ENCODE data around the gene ADPRHL1.
"Not testable (repeated sequence)": the region's sequence is repeated elsewhere in the genome, so short reads cannot be mapped to it uniquely, and the experiment has no call there.

ADPRHL1 gene

GRCh38 chr13:113371061-113371460 is 82.2 kb downstream of the ADPRHL1 start:
- no peak for DNase-seq (ENCODE audit: low spot score)

- peak; percentile 29 for DNase-seq (ENCODE audit: low spot score)
These were observed 83.4 kb downstream of the ADPRHL1 start for GRCh38 chr13:113369881-113370280.

- DNase-seq (ENCODE audit: low spot score), result peak; percentile 39
These were observed 84.1 kb downstream of the ADPRHL1 start for GRCh38 chr13:113369189-113369588.

GRCh38 chr13:113368353-113368752 is 84.9 kb downstream of the ADPRHL1 start:
- DNase-seq (ENCODE audit: low spot score), result not testable (repeated sequence)

GRCh38 chr13:113367771-113368170 is 85.5 kb downstream of the ADPRHL1 start:
- peak; percentile 40 for DNase-seq (ENCODE audit: low spot score)

GRCh38 chr13:113367020-113367560 is 86.2 kb downstream of the ADPRHL1 start:
- peak; percentile 44 for DNase-seq (ENCODE audit: low spot score)

DNA sequence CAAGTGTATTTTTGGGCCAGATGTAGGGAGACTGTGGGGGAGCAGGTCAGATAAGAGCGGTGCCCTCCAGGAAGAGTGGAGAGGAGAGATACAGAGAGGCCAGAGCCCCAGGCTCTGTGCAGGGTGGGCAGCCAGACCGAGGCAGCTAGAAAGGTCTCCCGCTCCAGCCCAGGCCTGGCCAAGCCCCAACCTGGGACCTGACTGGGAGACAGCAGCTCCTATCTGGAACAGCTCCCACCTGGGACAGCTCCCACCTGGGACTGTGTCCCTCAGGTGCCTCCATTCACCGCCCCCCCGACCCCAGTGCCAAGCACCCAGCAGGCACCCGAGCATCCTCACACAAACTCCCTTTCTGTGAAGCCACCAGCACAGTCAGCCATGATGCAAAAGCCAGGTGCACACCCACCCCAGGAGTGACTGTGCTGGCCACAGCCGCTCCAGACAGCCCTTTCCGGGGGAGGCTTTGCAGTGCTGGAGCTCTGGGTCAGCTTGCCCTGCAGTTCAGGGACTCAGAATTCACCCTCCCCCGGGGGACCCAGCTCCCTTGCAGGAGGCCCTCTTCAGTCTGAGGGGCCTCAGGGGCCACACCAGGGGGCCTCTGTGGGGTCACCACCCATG is 87.2 kb downstream of the ADPRHL1 start:
- peak; percentile 51 for DNase-seq (ENCODE audit: low spot score)

DNA sequence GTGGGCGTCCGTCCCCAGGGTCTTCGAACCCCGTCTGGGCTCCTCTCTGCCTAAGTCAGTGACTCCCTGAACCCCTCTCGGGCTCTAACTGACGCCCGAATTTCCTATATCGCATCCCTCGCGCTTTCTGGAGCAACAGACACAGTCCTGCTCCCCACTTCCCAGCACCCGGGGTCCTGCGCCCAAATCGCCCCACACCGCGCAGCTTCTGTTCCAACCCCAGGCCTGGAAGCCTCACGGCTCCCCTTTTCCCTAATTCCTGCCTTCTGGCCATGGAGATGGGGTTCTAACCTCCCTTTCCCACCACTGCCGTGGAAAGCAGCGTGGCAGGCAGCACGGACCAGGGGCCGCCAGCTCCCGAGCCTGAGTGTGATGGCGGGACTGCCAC is 87.7 kb downstream of the ADPRHL1 start:
- peak; percentile 45 for DNase-seq (ENCODE audit: low spot score)

DNA sequence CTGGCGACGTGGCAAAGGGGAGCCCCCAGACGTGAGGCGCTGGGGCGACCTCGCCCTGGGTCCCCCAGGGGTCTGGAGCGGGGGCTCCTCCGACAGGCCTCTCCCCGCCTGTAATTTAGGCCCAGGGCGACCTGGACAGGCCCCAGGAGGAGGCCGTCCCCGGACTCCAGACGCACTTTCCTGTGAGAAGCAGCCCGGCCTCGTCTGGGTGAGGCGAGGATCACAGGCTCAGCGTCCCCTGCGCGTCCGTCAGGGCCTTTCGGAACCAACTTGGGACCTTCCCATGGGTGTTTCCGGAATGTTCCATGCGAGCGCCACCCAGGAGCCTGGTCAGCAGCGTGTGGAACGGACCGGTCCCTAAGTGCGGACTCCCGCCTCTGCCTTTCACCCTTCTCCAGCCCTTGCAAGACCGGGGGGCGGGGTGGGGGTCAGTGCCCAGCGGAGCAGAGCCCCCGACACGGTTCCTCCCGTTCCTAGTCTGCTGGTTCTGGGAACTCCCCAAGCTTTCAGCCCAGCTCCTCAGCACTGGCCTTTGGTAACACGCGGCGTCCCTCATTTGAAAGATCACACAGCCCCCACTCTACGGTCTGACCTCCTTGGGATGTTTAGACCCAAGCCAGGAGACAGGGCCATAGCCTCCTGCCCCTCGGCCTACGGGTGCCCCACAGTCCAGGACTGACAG is 88.2 kb downstream of the ADPRHL1 start:
- DNase-seq (ENCODE audit: low spot score), result no peak

DNA sequence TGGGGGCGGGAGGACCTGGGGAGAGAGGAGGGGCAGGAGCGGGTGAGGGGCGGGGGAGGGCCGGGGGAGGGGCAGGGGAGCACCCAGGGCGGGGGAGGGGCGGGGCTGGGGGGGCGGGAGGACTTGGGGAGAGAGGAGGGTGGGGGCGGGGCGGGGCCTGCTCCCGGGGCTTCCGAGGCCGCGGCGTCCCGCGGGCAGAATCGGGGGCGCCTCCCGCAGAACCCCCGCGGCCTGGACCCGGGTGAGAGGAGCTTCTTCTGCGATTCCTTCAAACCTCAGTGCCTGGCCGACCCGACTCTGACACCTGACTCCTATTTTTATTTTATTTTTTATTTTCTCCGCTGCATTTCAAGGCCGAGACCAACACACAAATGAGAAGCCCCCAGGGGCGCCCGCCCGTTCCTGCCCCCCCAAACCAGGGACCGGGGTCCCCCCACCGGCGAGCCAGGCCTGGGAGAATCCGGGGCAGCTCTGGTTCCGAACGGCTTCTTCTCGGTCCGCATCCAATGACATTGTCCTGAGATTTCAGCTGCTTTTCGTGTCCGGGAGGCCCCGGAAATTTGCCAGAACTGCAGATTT is 88.9 kb downstream of the ADPRHL1 start:
- no peak for DNase-seq (ENCODE audit: low spot score)

GRCh38 chr13:113361406-113361805 is 91.9 kb downstream of the ADPRHL1 start:
- DNase-seq (ENCODE audit: low spot score), result no peak

- DNase-seq (ENCODE audit: low spot score), result no peak
These were observed 92.8 kb downstream of the ADPRHL1 start for GRCh38 chr13:113360446-113360845.

DNA sequence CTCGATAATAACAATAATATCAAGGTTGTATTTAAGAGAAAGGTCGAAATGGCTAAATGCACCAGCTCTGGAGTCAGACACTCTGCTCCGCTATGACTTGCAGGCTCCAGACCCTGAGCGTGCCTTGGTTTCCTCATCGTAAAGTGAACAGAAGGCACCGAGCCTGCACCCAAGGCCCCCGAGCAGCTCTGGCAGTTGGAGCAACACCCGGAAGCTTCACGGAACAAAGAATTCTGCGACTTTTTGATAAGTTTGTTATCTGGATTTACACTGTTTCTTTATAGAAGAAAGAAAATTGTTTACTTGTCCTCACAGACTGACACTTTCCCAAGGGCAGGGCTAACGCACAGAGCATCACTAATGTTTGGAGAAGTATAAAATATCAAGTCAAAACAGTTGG is 93.7 kb downstream of the ADPRHL1 start:
- no peak for DNase-seq (ENCODE audit: low spot score)

DNA sequence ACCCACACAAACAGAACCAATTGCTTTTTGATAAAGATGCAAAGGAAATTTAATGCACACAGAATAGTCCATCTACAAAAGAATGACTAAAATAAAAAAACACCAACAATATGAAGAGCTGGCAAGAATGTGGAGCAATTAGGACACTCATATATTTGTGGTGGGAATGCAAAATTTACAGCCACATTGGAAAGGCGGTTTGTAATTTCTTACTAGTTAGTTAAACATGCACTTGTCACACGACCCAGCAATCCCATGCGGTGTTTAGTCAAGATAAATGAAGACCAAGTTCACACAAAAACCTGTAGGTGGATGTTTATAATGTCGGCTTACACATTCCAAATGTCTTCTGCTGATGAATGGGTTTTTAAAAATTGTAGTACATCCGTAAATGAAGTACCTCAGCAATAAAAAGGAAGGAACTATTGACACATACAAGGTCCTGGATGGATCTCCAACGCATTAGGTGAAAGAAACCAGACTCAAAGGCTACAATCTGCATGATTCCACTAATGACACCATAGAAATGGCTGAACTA is 94.6 kb downstream of the ADPRHL1 start:
- DNase-seq (ENCODE audit: low spot score), result no peak

DNA sequence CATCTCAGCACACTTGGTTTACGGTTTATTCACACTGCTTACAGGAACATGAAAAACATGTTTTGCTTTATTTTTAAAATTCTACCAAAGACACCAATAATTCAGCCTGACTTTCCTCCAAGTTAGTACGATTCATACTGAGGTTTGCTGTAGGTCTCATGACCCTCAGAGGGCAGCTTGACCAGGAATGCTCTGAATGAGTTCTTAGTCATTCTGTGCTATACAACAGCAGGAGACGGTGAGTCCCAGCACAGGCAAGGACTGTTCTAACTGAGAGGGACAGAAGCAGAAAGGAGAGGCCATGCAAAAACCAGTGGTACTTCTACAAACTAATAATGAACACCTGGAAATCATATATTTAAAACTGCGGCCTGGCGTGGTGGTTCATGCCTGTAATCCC is 95.8 kb downstream of the ADPRHL1 start:
- no peak for DNase-seq (ENCODE audit: low spot score)

DNA sequence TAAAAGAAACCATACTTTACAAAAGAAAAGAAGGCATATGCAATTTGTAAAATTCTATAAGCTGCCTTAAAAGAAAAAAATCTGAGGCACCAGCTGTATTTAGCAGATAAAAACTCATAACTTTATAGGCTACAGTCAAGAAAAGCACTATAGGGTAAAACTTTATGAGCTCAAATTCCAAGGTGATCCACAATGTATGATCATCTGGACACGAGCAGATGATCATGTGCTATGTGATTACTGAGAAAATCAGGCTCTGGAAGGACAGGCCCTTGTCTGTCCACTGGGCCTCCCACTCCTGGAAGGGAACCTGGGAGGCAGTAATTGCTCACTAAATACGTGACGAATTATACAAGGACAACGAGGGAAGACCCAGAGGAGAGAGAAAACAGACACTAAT is 96.7 kb downstream of the ADPRHL1 start:
- DNase-seq (ENCODE audit: low spot score), result no peak

- no peak for DNase-seq (ENCODE audit: low spot score)
These were observed 97.7 kb downstream of the ADPRHL1 start for GRCh38 chr13:113355621-113356020.

- no peak for DNase-seq (ENCODE audit: low spot score)
These were observed 98.3 kb downstream of the ADPRHL1 start for GRCh38 chr13:113354831-113355610.

GRCh38 chr13:113353254-113353653 is 100.0 kb downstream of the ADPRHL1 start:
- DNase-seq (ENCODE audit: low spot score), result no peak

DNA sequence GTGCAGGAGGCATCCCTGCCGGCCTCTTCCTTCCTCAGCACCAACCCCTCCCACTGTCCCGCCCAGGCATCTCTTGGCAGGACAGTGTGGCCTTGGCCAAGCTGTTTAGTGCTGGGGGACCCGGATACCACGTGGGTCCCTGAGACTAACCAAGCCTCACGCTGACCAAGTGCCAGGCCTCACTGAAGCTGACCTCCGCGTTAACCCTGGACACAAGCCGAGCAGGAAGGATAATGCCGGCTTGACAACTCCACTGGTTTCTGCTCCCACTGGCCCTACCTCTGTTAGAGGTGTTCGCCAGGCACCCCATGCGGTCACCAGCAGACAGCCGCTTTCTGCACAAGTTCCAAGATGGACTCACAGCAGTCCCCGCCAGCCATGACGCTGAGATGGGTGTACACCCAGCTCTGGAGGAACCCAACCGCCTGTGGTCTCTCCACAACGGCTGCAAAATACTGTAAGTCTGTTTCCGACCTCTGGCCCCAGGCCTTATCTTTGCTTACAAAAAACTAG is 101.7 kb downstream of the ADPRHL1 start:
- DNase-seq (ENCODE audit: low spot score), result no peak

DNA sequence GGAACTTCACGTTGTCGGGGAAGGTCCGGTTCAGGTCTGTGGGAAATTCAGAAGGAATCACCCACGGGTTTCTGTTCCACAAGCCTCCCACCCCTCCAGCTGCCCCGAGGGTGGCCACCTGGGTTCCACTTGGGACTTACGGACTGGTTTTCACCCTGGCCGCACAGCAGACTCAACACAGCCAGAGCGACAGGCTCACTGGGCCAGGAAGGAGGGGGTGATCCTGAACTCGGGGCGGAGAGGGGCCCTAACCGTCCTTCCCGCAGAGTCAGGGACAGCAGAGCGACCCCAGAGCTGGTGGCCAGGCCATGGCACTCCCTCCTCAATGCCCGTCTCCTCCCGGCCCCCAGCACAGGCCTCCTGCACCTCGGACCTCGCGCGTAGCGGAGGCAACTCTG is 102.4 kb downstream of the ADPRHL1 start:
- DNase-seq (ENCODE audit: low spot score), result no peak

Measured in ecto neural progenitor cell (in vitro differentiated cells).